HFF-Myc (cell line): ENCODE measurements around the gene MSGN1.

Source experiments
- DNase-seq: peaks from one replicate; pipeline ENCODE4 v3.0.0-alpha.2; 2011; ENCODE audit warnings: low read depth; ENCODE audit errors: extremely low read depth
- H3K4me3 ChIP-seq: replicated peaks from 2 replicates; pipeline ENCODE4 v1.5.1; 2011; ENCODE audit warnings: low read depth, mild to moderate bottlenecking, control low read depth, low read length
- TF ChIP-seq, protein P1 (sequence below): IDR thresholded peaks from 2 replicates; pipeline ENCODE4 v1.5.1; 2012; ENCODE audit warnings: mild to moderate bottlenecking, low read depth, low read length, control low read depth; ENCODE audit errors: missing control alignments

Gene MSGN1

DNA sequence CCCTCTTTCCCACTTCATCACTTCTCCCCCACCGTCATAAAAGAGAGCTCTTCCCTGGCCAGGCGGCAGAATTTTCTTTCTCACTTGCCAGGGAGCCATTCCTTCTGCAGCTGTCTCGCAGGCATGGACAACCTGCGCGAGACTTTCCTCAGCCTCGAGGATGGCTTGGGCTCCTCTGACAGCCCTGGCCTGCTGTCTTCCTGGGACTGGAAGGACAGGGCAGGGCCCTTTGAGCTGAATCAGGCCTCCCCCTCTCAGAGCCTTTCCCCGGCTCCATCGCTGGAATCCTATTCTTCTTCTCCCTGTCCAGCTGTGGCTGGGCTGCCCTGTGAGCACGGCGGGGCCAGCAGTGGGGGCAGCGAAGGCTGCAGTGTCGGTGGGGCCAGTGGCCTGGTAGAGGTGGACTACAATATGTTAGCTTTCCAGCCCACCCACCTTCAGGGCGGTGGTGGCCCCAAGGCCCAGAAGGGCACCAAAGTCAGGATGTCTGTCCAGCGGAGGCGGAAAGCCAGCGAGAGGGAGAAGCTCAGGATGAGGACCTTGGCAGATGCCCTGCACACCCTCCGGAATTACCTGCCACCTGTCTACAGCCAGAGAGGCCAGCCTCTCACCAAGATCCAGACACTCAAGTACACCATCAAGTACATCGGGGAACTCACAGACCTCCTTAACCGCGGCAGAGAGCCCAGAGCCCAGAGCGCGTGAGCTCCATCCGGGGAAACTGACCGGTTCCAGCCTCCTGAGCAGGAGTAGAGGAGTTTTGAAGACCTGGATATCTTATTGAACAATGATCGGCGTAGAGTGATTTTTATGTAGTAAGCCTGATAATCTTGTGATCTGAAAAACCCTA is at the start of gene MSGN1:
Gene MSGN1 (plus strand): TSS at position 65 of the 850 bp plus-strand sequence. CDS start 59 bp downstream, at position 124.
- TF ChIP-seq, protein P1, sequence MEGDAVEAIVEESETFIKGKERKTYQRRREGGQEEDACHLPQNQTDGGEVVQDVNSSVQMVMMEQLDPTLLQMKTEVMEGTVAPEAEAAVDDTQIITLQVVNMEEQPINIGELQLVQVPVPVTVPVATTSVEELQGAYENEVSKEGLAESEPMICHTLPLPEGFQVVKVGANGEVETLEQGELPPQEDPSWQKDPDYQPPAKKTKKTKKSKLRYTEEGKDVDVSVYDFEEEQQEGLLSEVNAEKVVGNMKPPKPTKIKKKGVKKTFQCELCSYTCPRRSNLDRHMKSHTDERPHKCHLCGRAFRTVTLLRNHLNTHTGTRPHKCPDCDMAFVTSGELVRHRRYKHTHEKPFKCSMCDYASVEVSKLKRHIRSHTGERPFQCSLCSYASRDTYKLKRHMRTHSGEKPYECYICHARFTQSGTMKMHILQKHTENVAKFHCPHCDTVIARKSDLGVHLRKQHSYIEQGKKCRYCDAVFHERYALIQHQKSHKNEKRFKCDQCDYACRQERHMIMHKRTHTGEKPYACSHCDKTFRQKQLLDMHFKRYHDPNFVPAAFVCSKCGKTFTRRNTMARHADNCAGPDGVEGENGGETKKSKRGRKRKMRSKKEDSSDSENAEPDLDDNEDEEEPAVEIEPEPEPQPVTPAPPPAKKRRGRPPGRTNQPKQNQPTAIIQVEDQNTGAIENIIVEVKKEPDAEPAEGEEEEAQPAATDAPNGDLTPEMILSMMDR = no peak
- no peak for DNase-seq

DNA sequence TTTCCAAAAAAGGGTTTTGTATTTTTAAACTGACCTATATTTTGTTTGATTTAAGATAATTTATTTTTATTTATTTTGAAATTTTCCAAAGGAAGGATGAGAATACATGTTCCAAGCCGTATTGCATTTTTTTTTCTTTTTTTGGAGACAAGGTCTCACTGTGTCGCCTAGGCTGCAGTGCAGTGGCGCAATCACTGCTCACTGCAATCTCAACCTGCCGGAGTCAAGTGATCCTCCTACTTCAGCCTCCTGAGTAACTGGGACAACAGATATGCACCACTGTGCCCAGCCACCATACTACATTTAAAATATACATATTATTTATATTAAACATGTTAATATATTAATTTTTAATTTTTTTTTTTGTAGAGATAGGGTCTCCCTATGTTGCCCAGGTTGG is 47.4 kb upstream of the MSGN1 start:
- DNase-seq = no peak
- TF ChIP-seq, protein P1 = no peak
- no peak overlapping the region for H3K4me3 ChIP-seq

More for the DNA sequence above, at the start of gene MSGN1:
- H3K4me3 ChIP-seq = no peak within 1 kb of the TSS

GRCh38 chr2:17771956-17772355 is 44.3 kb upstream of the MSGN1 start:
- no peak overlapping the region for H3K4me3 ChIP-seq
- no peak for DNase-seq
- TF ChIP-seq, protein P1 = no peak

GRCh38 chr2:17772532-17772931 is 43.7 kb upstream of the MSGN1 start:
- no peak for DNase-seq
- H3K4me3 ChIP-seq = no peak overlapping the region
- TF ChIP-seq, protein P1 = no peak

- no peak for DNase-seq
- TF ChIP-seq, protein P1 = no peak
- no peak overlapping the region for H3K4me3 ChIP-seq
These were observed 35.7 kb upstream of the MSGN1 start for GRCh38 chr2:17780546-17780945.

DNA sequence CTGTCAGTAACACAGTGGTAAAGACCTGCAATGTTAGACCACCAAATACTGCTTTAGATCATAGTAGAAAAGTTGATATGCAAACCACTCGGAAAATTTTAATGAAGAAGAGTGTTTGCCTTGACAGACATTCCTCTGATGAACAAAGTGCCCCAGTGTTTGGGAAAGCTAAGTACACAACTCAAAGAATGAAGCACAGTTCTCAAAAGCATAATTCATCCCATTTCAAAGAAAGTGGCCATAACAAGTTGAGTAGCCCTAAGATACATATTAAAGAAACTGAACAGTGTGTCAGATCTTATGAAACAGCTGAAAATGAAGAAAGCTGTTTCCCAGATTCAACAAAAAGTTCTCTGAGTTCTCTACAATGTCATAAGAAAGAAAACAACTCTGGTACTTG is 34.8 kb upstream of the MSGN1 start:
- TF ChIP-seq, protein P1 = no peak
- DNase-seq = no peak
- no peak overlapping the region for H3K4me3 ChIP-seq
